GM10266 (cell line): Measurements from ENCODE around the gene FMN2.

ENCODE experiments used
- DNase-seq: peaks from one replicate; pipeline ENCODE4 v3.0.0; 2012; ENCODE audit errors: extremely low spot score
- TF ChIP-seq, protein P1 (sequence below): IDR thresholded peaks from 2 replicates; pipeline ENCODE4 v1.5.1; 2012; ENCODE audit warnings: mild to moderate bottlenecking, low read depth; ENCODE audit not compliant: control insufficient read depth, insufficient read depth; ENCODE audit errors: missing control alignments

FMN2 gene

DNA sequence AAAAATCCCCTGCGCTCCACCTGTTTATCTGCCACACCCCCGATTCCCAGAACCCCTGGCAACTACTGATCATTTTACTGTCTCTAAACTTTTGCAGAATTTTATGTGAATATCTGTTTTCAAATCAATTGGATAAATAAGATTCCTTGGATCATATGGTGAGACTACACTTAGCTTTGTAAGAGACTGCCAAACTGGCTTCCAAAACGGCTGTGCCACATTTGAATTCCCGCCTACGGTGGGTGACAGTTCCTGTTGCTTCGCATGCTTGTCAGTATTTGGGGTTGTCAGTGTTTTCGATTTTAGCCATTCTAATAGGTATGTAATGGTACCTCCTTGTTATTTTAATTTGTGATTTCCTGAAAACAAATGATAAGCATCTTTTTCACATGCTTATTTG lies 22.7 kb upstream of the FMN2 start:
- no peak for DNase-seq
- TF ChIP-seq, protein P1, sequence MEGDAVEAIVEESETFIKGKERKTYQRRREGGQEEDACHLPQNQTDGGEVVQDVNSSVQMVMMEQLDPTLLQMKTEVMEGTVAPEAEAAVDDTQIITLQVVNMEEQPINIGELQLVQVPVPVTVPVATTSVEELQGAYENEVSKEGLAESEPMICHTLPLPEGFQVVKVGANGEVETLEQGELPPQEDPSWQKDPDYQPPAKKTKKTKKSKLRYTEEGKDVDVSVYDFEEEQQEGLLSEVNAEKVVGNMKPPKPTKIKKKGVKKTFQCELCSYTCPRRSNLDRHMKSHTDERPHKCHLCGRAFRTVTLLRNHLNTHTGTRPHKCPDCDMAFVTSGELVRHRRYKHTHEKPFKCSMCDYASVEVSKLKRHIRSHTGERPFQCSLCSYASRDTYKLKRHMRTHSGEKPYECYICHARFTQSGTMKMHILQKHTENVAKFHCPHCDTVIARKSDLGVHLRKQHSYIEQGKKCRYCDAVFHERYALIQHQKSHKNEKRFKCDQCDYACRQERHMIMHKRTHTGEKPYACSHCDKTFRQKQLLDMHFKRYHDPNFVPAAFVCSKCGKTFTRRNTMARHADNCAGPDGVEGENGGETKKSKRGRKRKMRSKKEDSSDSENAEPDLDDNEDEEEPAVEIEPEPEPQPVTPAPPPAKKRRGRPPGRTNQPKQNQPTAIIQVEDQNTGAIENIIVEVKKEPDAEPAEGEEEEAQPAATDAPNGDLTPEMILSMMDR, result no peak

DNA sequence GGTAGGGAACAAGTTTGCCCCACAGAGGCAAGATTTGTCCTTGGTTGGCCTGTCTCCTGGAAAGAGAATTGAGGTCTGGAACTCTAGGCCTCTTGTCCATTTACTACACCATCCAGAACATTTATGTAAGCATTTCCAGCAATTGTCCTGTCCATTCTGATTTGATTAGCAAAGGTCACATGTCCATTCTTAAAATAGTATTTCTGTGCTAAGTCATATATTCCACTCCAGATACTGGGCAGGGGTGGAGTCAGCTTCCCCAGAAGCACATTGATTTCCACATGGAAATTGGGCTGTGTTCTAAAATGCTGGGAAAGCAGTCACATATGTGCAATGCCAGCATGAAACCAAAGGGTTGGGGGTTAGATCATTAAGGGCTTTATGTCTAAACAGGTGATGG lies 21.5 kb upstream of the FMN2 start:
- DNase-seq, result no peak
- TF ChIP-seq, protein P1, result no peak

DNA sequence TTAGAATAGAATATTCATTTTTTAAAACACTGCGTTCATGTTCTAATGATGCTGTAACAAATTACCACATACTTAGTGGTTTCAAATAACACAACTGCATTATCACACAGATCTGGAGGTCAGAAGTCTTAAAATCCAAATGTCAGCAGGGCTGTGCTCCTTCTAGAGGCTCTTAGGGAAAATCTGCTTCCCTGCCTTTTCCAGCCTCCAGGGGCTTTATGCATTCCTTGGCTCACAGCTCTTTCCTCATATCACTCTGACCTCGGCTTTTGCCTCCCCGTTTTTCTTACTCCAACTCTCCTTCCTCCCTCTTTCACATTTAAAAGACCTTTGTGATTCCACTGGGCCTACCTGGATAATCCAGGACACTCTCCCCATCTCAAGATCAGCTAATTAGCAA lies 18.6 kb upstream of the FMN2 start:
- DNase-seq, result no peak

DNA sequence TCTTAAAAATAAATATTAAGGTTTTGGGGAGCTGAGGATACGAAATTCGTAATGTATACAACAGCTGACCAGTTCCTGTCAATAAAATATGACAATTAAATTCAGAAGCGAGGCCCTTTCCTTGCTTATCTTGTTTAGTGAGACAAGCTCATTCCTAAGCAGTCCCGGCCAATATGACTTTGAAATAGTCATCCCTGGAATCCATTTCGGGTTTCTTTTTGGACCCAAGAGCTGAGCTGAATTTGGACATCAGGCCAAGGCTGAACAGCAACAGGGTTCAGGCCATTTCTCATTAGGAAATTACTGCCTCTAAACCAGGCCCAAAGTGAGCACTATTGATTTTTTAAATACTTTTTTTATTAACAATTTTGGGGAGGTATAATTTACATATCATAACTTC lies 17.3 kb upstream of the FMN2 start:
- TF ChIP-seq, protein P1, result no peak
- no peak for DNase-seq

More for the DNA sequence above, 18.6 kb upstream of the FMN2 start:
- TF ChIP-seq, protein P1, result no peak

DNA sequence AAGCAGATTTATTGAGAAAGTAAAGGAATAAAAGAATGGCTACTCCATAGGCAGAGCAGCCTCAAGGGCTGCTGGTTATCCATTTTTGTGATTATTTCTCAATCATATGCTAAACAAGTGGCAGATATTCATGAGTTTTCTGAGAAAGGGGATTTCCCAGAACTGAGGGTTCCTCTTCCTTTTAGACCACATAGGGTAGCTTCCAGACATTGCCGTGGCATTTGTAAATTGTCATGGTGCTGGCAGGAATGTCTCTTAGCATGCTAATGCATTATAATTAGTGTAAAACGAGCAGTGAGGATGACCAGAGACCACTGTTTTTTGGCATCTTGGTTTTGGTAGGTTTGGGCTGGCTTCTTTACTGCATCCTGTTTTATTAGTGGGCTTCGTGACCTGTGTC lies 16.8 kb upstream of the FMN2 start:
- TF ChIP-seq, protein P1, result no peak

DNA sequence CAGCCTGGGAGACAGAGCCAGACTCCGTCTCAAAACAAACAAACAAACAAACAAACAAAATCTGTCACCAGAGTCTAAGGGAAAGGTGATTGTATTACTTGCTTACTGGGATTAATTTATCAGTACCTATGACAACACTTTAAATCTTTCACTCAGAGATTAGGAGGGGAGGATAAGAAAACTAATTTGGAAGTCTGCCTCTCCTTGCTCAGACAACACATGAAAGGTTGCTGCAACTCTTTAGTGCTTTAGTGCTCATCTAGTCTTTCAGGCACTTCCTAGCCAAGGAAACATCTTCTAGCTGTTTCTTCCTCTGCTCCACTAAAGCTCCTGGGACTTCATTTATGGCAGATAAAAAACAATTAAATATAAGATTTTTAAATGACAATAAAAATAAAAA lies 7.3 kb upstream of the FMN2 start:
- TF ChIP-seq, protein P1, result no peak
- no peak for DNase-seq

More for the DNA sequence above, 16.8 kb upstream of the FMN2 start:
- DNase-seq, result no peak

DNA sequence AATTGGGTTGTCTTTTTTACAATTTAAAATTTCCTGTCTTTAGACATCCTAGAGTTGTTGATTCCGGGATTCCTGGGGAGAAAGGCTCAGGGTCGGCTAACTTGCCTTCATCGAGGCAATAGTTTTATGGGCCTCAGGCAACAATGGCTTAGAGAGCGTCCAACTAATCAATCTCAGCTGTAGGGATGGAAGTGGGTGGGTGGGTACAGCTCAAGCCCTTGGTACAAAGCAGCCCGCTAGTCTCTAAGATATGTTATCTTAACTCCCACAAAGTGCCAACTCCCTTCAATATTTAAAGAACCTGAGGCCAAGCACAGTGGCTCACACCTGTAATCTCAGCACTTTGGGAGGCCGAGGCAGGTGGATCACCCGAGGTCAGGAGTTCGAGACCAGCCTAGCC lies 6.9 kb upstream of the FMN2 start:
- no peak for DNase-seq
- TF ChIP-seq, protein P1, result no peak

DNA sequence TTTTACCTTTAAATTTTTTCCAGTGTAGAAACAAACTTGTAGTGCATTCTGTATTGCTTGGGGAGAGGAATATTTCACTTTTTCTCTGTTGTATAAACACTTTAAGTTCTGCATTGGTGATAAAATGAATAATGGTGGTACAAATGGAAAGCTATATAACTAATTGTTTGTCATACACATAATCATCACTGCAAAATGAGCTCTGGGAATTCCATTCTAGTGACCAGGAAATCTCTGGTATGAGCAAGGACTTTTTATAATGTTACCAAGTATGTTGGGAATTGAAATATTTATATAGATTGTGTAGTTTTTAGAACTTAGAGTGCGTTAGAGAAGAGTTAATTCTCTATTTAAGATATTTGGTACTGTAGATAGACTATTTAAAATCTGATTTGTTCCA lies 5.0 kb upstream of the FMN2 start:
- no peak for DNase-seq
- TF ChIP-seq, protein P1, result no peak
